Measurements from ENCODE around the gene AOPEP.
"Not testable (repeated sequence)": the region's sequence is repeated elsewhere in the genome, so short reads cannot be mapped to it uniquely, and the experiment has no call there.

The AOPEP gene

GRCh38 chr9:94941211-94941875, 214.8 kb downstream of the AOPEP start:
- DNase-seq, result no peak

DNA sequence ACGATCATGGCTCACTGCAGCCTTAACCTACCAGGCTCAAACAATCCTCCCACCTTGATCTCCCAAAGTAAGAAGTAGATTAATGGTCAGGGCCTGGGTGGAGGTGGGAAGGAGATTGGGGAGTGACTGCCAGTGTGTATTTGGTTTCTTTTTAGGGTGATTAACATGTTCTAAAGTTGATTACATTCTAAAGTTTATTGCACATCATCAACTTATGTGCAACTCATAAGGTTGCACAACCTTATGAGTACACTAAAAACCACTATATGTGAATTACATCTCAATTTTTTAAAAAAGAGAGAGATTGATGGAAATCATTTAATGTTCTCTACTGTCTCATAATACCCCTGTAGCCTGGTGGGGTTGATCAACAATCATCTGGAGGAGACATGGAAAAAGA, 218.1 kb downstream of the AOPEP start:
- no peak for DNase-seq

- DNase-seq, result no peak
These were observed 219.0 kb downstream of the AOPEP start for GRCh38 chr9:94945197-94946144.

DNA sequence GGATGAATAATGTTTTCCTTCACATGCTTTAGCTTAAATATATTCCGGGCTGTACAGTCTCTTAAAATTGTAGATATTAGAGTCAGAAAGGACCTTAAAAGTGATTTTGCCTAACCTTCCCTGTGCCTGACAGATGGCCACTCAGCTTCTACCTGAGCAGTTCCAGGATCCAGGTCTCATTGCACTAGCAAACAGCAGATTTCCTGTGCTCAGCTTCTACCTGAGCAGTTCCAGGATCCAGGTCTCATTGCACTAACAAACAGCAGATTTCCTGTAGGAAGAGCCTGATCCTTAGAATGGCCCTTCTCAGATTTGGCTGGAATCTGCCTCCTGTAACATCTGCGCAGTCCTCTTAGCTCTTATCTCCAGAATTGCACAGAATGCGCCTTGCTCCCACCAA, 219.8 kb downstream of the AOPEP start:
- no peak for DNase-seq

GRCh38 chr9:94948567-94949235, 222.2 kb downstream of the AOPEP start:
- no peak for DNase-seq

GRCh38 chr9:94949370-94949769, 222.9 kb downstream of the AOPEP start:
- DNase-seq, result no peak

- no peak for DNase-seq
These were observed 223.6 kb downstream of the AOPEP start for GRCh38 chr9:94950040-94950578.

DNA sequence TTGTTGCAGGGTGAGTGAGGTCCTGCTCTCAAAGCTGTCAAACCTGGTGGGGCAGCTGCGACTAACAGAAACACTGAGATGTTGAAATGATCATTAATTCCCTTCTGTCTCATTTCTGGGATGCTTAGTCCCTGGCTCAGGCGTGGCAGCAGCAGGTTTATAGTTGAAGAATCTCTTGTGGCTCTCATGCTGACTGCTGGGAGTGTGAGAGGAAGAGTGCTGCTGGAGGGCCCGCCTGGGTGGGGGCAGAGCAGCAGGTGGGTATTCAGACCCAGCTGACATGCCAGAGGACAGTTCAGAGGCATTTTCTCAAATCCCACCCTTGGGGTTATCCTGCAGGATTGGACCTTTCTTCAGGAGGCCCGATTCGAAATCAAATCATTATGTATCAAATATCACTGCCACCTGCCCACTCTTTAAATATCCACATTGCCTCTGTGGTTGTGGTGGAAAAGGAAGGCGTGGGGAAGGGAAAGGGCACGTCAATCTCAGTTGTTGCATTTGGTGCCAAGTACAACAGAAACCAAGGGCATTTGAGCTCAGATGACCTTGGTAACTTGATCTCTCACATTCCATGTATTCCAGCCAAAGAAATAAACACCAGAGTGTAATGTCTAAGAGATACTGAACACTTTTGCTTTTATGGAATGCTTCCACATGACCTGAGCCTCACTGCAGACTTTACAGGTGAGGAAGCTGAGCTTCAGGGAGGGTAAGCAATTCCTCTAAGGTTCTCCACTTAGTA, 224.3 kb downstream of the AOPEP start:
- DNase-seq, result no peak

GRCh38 chr9:94951324-94952135, 225.0 kb downstream of the AOPEP start:
- DNase-seq, result no peak

DNA sequence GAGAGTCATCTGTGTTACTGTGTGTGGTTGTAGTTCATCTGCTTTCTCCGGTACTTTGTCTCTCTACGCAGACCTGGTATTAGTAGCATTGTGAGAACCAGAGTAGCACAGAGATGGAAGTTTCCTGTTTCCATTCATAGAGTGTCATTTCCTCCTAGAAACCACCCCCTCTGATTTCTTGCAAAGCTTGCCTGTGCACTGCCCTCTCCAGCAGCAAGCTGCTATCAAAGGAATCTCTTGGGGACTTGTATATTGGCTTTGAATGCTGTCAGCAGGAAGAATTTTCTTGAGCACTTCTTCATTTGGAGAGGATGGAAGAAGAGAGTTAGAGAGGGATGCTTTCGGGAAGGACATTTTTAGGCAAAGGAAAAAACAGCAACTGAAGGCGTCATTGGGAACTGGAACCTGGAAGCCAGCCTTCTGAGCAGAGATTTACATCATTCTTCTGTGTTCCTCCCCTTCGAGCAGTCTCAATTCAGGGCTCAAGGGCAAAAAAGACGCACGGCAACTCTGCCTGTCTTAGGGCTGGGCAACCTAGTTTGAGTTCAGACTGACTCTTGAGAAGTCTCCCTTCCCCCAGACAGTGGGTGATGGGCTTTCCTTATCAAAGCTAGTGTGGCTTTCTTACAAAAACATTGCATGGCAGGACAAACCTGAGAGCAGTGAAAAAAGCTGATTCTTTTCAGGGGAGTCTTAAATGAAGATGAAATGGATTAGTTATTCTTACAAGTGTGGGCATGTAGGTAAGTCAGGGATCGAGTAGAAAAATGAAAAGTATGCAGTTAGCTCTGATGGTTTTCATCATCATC, 226.3 kb downstream of the AOPEP start:
- peak; percentile 5 to 10 for DNase-seq

GRCh38 chr9:94956731-94957130, 230.2 kb downstream of the AOPEP start:
- no peak for DNase-seq

DNA sequence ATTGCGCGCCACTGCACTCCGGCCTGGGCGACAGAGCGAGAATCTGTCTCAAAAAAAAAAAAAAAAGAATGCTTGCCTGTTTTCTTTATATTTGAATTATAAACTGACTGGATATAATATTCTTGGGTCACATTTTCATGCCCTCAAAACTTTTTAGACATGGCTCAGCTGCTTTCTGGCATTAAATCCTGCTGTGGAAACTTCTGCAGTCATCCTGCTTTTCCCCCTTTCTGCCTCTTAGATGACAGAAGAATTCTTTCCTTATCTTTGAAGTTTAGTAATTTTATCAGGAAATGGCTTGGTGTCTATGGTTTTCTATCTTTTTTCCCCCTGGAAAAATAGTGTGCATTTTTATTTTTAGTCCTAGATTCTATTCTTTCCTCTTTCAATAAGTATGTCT, 234.5 kb downstream of the AOPEP start:
- DNase-seq, result no peak

GRCh38 chr9:94961870-94962269, 235.4 kb downstream of the AOPEP start:
- no peak for DNase-seq

- DNase-seq, result not testable (repeated sequence)
These were observed 239.1 kb downstream of the AOPEP start for GRCh38 chr9:94965631-94966030.

DNA sequence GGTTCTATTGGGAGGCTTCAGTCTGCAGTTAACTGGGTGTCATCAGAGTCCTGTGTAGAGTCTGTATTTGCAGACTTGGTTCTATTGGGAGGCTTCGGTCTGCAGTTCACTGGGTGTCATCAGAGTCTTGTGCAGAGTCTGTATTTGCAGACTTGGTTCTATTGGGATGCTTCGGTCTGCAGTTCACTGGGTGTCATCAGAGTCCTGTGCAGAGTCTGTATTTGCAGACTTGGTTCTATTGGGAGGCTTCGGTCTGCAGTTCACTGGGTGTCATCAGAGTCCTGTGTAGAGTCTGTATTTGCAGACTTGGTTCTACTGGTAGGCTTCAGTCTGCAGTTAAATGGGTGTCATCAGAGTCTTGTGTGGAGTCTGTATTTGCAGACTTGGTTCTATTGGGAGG, 239.5 kb downstream of the AOPEP start:
- DNase-seq, result not testable (repeated sequence)

DNA sequence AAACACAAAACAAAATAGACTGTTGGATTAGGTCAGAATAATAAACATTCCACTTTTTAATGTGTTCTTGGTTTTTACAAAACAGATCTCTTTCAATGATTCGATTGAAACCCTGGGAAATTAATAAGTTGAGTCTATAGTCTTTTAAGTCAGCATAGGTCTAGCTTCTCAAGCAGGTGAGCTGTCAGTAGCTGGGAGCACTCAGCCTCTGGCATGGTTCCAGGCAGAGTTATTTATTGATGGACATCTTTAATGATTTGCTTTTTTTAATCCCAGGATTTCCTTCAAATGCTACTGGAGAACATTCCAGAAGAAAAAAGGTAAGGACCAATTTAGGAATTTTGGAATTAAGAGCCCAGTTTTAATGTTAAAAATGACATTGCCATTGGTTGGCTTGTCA, 241.0 kb downstream of the AOPEP start:
- no peak for DNase-seq

- DNase-seq, result no peak
These were observed 245.1 kb downstream of the AOPEP start for GRCh38 chr9:94971378-94972131.

- DNase-seq, result no peak
These were observed 247.0 kb downstream of the AOPEP start for GRCh38 chr9:94973451-94973941.

- DNase-seq, result no peak
These were observed 247.8 kb downstream of the AOPEP start for GRCh38 chr9:94974154-94974879.

Measured in Kasumi-1 (cell line).